Neural crest cell (in vitro differentiated cells): ENCODE data around the gene CHRNA4. TPM values are rescaled to one million over a fixed set of nuclear protein-coding genes. Genes with fewer than 3 reads are reported as not detected.
"Not testable (repeated sequence)": the region's sequence is repeated elsewhere in the genome, so short reads cannot be mapped to it uniquely, and the experiment has no call there.

Experiments
- DNase-seq: peaks from one replicate; pipeline ENCODE4 v3.0.0; 2021; ENCODE audit warnings: low read depth, mixed read lengths, low spot score
- H3K27ac Mint-ChIP-seq: one replicate; pipeline ENCODE4 v1.8.0; 2021; ENCODE audit warnings: mild to moderate bottlenecking, mixed read lengths; ENCODE audit not compliant: unreplicated experiment
- H3K27me3 Mint-ChIP-seq: 2 replicates; pipeline ENCODE4 v1.8.0; 2021; ENCODE audit warnings: low read depth, mild to moderate bottlenecking, mixed read lengths
- H3K36me3 Mint-ChIP-seq: 2 replicates; pipeline ENCODE4 v1.8.0; 2021; ENCODE audit warnings: low read depth, mild to moderate bottlenecking, mixed read lengths
- H3K4me1 Mint-ChIP-seq: 2 replicates; pipeline ENCODE4 v1.8.0; 2021; ENCODE audit warnings: mixed read lengths
- H3K4me3 Mint-ChIP-seq: one replicate; pipeline ENCODE4 v1.8.0; 2021; ENCODE audit warnings: mild to moderate bottlenecking, mixed read lengths
- H3K9me3 Mint-ChIP-seq: 2 replicates; pipeline ENCODE4 v1.8.0; 2021; ENCODE audit warnings: mixed read lengths
- total RNA-seq: library from RNA; stranded (reverse); gene quantifications from 2 replicates; pipeline ENCODE4 v1.2.1, GENCODE V29; 2021
- TF ChIP-seq, protein P1 (sequence below): fragments of 200-600 bp; sonication (generic); conservative IDR thresholded peaks from 2 replicates; pipeline ENCODE4 v1.5.0; 2021; ENCODE audit warnings: antibody characterized with exemption, mild to moderate bottlenecking

The CHRNA4 gene
- total RNA-seq, 1 donor from 2014 or later, result 5.4 TPM

DNA sequence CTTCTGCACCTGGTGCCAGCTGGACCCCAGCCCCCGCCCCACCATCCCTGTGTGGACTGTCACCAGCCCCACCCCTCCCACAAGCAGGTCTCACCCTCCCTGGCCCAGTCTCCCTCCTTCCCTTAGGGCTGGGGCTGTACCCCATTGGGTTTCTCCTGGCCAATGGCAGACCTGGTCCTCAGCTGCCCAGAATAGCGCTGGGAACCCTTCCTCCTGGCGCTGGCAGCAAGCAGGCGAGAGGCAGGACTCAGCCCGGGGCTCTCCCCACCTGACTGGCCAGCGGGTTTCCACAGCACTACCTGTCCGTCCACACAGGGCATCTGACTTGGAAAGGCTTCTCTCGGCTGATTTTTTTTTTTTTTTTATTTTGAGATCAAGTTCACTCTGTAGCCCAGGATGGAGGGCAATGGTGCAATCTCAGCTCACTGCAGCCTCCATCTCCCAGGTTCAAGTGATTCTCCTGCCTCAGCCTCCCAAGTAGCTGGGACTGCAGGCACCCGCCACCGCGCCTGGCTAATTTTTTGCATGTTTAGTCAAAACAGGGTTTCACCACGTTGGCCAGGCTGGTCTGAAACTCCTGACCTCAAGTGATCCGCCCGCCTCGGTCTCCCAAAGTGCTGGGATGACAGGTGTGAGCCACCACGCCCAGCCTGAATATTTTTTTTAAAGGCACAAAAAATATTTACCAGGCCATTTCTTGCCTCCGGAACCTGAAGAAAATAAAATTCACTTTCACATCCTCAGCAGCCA is 21.6 kb upstream of the CHRNA4 start:
- Mint-ChIP-seq H3K4me3 (no peak overlapping the region), H3K9me3 (peaks cover 15% of the 10 kb centered on the region), H3K4me1 (peaks cover 19% of the 10 kb centered on the region), H3K27ac (no peak overlapping the region), H3K36me3 (peaks cover 6% of the 10 kb centered on the region), H3K27me3 (no peaks in the 10 kb centered on the region)
- DNase-seq, result no peak
- TF ChIP-seq, protein P1, sequence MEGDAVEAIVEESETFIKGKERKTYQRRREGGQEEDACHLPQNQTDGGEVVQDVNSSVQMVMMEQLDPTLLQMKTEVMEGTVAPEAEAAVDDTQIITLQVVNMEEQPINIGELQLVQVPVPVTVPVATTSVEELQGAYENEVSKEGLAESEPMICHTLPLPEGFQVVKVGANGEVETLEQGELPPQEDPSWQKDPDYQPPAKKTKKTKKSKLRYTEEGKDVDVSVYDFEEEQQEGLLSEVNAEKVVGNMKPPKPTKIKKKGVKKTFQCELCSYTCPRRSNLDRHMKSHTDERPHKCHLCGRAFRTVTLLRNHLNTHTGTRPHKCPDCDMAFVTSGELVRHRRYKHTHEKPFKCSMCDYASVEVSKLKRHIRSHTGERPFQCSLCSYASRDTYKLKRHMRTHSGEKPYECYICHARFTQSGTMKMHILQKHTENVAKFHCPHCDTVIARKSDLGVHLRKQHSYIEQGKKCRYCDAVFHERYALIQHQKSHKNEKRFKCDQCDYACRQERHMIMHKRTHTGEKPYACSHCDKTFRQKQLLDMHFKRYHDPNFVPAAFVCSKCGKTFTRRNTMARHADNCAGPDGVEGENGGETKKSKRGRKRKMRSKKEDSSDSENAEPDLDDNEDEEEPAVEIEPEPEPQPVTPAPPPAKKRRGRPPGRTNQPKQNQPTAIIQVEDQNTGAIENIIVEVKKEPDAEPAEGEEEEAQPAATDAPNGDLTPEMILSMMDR, result no peak

DNA sequence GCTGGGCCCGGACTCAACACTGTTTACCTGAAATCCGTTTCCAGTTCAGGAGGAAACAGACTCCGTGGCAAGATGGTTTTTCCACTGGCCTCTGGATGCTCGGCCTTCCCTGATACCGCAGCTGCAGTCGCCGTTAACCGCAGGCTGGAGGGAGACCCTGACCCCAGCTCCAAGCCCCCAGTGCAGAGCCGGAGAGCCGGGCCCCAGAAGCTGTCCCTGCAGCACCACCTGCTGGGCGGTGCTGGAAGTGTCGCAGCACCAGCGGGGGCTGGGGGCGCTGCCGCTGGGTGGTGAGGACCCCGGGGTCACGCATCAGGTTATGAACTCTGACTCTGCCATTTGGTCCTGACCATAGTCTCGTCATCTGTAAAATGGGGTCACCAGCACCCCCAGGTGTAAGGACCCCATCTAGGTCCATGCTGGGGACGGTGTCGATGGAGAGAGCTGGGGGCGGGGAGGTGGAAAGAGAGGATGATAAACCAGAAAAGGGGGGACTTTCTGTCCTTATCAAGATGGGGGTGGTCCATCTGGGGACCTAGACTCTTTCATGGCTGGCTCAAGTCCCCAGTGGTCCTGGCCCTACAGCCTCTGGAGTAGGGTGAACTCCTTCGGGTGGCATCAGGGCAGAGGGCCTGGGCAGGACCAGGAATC is 20.8 kb upstream of the CHRNA4 start:
- Mint-ChIP-seq H3K9me3 (peaks cover 9% of the 10 kb centered on the region), H3K27ac (no peak overlapping the region), H3K4me1 (peaks cover 26% of the 10 kb centered on the region), H3K36me3 (peaks cover 5% of the 10 kb centered on the region), H3K4me3 (no peak overlapping the region), H3K27me3 (peaks cover 4% of the 10 kb centered on the region)
- DNase-seq, result peak; percentile 76
- TF ChIP-seq, protein P1, result peak; percentile 99

GRCh38 chr20:63380346-63380870 is 19.3 kb upstream of the CHRNA4 start:
- TF ChIP-seq, protein P1, result no peak
- no peak overlapping the region for H3K27ac Mint-ChIP-seq
- no peak for DNase-seq
- H3K27me3 Mint-ChIP-seq, result peaks cover 4% of the 10 kb centered on the region
- no peak overlapping the region for H3K4me3 Mint-ChIP-seq
- peaks cover 1% of the 10 kb centered on the region for H3K36me3 Mint-ChIP-seq
- H3K9me3 Mint-ChIP-seq, result peaks cover 2% of the 10 kb centered on the region
- peaks cover 31% of the 10 kb centered on the region for H3K4me1 Mint-ChIP-seq

- H3K9me3 Mint-ChIP-seq, H3K4me3 Mint-ChIP-seq, DNase-seq, H3K27me3 Mint-ChIP-seq, H3K36me3 Mint-ChIP-seq, H3K27ac Mint-ChIP-seq: not testable (repeated sequence)
- peaks cover 31% of the 10 kb centered on the region for H3K4me1 Mint-ChIP-seq
Measured at GRCh38 chr20:63379872-63380271, 18.7 kb upstream of the CHRNA4 start.

- no peak for DNase-seq
- Mint-ChIP-seq H3K4me1 (peaks cover 31% of the 10 kb centered on the region), H3K4me3 (no peak overlapping the region), H3K27me3 (peaks cover 4% of the 10 kb centered on the region), H3K27ac (no peak overlapping the region), H3K36me3 (no peaks in the 10 kb centered on the region), H3K9me3 (no peaks in the 10 kb centered on the region)
- TF ChIP-seq, protein P1, result no peak
Measured at GRCh38 chr20:63379296-63379695, 18.1 kb upstream of the CHRNA4 start.

- no peaks in the 10 kb centered on the region for H3K9me3 Mint-ChIP-seq
- H3K36me3 Mint-ChIP-seq, result no peaks in the 10 kb centered on the region
- H3K27ac Mint-ChIP-seq, result no peak overlapping the region
- H3K4me1 Mint-ChIP-seq, result peaks cover 31% of the 10 kb centered on the region
- DNase-seq, result no peak
- H3K27me3 Mint-ChIP-seq, result peaks cover 4% of the 10 kb centered on the region
- TF ChIP-seq, protein P1, result no peak
- peak overlapping the region; percentile 54 for H3K4me3 Mint-ChIP-seq
Measured at GRCh38 chr20:63378626-63379025, 17.5 kb upstream of the CHRNA4 start.
